Esophagus squamous epithelium (tissue), 5 donors: ENCODE measurements around the gene SGIP1. TPM values are rescaled to one million over a fixed set of nuclear protein-coding genes. Genes with fewer than 3 reads are reported as not detected.

Source experiments
- DNase-seq: peaks from one replicate; lab custom pipeline; 2025; lab: John Stamatoyannopoulos, UW
- H3K27ac ChIP-seq, 4 donors: fragments of 200-600 bp; sonication (generic); one replicate each; pipeline ENCODE4 v1.5.1; 2016 to 2019; ENCODE audit warnings: mild to moderate bottlenecking in 1 of 4
- H3K27me3 ChIP-seq, 4 donors: fragments of 200-600 bp; sonication (generic); 1 replicate in 3 of 4; 2 replicates in 1 of 4; pipeline versions ENCODE4 v1.5.1 to v1.6.0; 2017 to 2021; ENCODE audit warnings: antibody characterized with exemption in 1 of 4
- H3K36me3 ChIP-seq, 3 donors: fragments of 200-600 bp; sonication (generic); one replicate each; pipeline ENCODE4 v1.5.1; 2016 to 2019
- H3K4me1 ChIP-seq, 3 donors: fragments of 200-600 bp; sonication (generic); one replicate each; pipeline ENCODE4 v1.5.1; 2017 to 2019
- H3K4me3 ChIP-seq, 4 donors: fragments of 200-600 bp; sonication (generic); 1 replicate in 3 of 4; 2 replicates in 1 of 4; pipeline ENCODE4 v1.5.1; 2016 to 2019; ENCODE audit warnings: mild to moderate bottlenecking in 2 of 4, moderate library complexity in 1 of 4
- H3K9me3 ChIP-seq, 3 donors: fragments of 200-600 bp; sonication (generic); one replicate each; pipeline ENCODE4 v1.5.1; 2016 to 2019
- CTCF ChIP-seq, 6 experiments: fragments of 450-650 bp in 4 of 6; fragments of 200-600 bp in 2 of 6; sonication (generic) in 2 of 6; IDR thresholded peaks; one replicate each; pipeline ENCODE4 v1.5.1; 2016 to 2019; ENCODE audit warnings: antibody characterized with exemption in 6 of 6, mild to moderate bottlenecking in 4 of 6, moderate library complexity in 4 of 6
- POLR2A ChIP-seq, 4 donors: fragments of 450-650 bp; IDR thresholded peaks; one replicate each; pipeline ENCODE4 v1.6.1; 2017; ENCODE audit warnings: antibody characterized with exemption in 4 of 4, mild to moderate bottlenecking in 4 of 4, moderate library complexity in 3 of 4
- WGBS, 2 donors: methylation state at CpG; one replicate each; pipeline ENCODE4 v1.1.5; 2018; 5-methylcytosine and 5-hydroxymethylcytosine counted together
- intact Hi-C: fragments of 100-400 bp; cut with DNase I; formaldehyde crosslinking; loops from one replicate; pipeline ENCODE4 v1.15.0; 2022
- total RNA-seq, 4 donors: library from RNA; depleted of rRNA; stranded (reverse); fragments of >200 nt; gene quantifications; one replicate each; pipeline ENCODE4 v1.1.0, GENCODE V29; 2016
- donor health status: DM: yes; HTN: yes; CAD: no.

The SGIP1 gene
- total RNA-seq, 4 donors from 2014 or later: 0.35 to 5.2 (median 2.3) TPM; not detected in 1

GRCh38 chr1:66520655-66521054, 13.3 kb upstream of the SGIP1 start:
- DNase-seq: no peak
- Histone ChIP-seq H3K4me3 (no peak overlapping the region), H3K27ac (no peak overlapping the region), H3K36me3 (no peaks in the 10 kb centered on the region), H3K9me3 (no peaks in the 10 kb centered on the region), H3K27me3 (no peaks in the 10 kb centered on the region), H3K4me1 (no peaks in the 10 kb centered on the region)
- intact Hi-C loops: no loop called here
- 79 to 88% methylated on average over 6 of the region's 6 CpGs for WGBS, 2 donors
- TF ChIP-seq CTCF (IDR thresholded peaks at IDR 0.05) (no peak), POLR2A (IDR thresholded peaks at IDR 0.05) (no peak)

- intact Hi-C loops: no loop called here
- no peak overlapping the region for H3K27ac ChIP-seq
These were observed 12.1 kb upstream of the SGIP1 start for GRCh38 chr1:66521721-66522365.

DNA sequence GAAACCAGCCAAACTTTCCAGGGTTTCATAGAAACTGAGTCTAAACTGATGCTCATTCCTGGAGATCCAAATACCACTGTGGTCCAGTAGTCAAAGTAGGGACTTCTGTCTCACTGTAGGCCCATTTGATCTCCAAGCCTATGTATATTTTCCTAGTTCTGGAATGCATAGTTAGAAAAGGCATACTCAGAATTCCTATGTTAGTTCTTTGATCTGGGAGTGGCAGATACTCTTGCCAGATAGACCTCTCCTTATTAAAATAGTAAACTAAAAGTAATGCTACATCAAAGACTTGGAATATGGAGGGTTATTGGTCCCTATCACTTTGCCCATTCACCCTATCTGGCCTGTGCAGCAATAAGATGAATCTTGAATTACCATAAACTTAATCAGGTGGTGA, 10.4 kb upstream of the SGIP1 start:
- no peaks in the 10 kb centered on the region for H3K9me3 ChIP-seq
- DNase-seq: no peak
- TF ChIP-seq CTCF (IDR thresholded peaks at IDR 0.05) (no peak), POLR2A (IDR thresholded peaks at IDR 0.05) (no peak)
- intact Hi-C loops: no loop called here
- no peak overlapping the region for H3K27ac ChIP-seq
- no peaks in the 10 kb centered on the region for H3K4me1 ChIP-seq
- no peaks in the 10 kb centered on the region for H3K27me3 ChIP-seq
- H3K36me3 ChIP-seq: no peaks in the 10 kb centered on the region
- no peak overlapping the region for H3K4me3 ChIP-seq

More at GRCh38 chr1:66521721-66522365, 12.1 kb upstream of the SGIP1 start:
- no peak for DNase-seq
- H3K9me3 ChIP-seq: no peaks in the 10 kb centered on the region
- no peak overlapping the region for H3K4me3 ChIP-seq
- H3K36me3 ChIP-seq: no peaks in the 10 kb centered on the region
- no peaks in the 10 kb centered on the region for H3K4me1 ChIP-seq
- 39 to 59% methylated on average over 3 of the region's 3 CpGs for WGBS, 2 donors
- no peak for TF ChIP-seq CTCF (IDR thresholded peaks at IDR 0.05)
- no peak for TF ChIP-seq POLR2A (IDR thresholded peaks at IDR 0.05)
- H3K27me3 ChIP-seq: no peaks in the 10 kb centered on the region

- intact Hi-C loops: no loop called here
- Histone ChIP-seq H3K27ac (no peak overlapping the region), H3K9me3 (no peaks in the 10 kb centered on the region), H3K27me3 (no peaks in the 10 kb centered on the region), H3K36me3 (no peaks in the 10 kb centered on the region), H3K4me3 (no peak overlapping the region), H3K4me1 (no peaks in the 10 kb centered on the region)
- WGBS, 2 donors: 94 to 100% methylated on average over 1 of the region's 1 CpG
- TF ChIP-seq POLR2A (IDR thresholded peaks at IDR 0.05): no peak
- no peak for TF ChIP-seq CTCF (IDR thresholded peaks at IDR 0.05)
- no peak for DNase-seq
These were observed 8.9 kb upstream of the SGIP1 start for GRCh38 chr1:66525086-66525485.

DNA sequence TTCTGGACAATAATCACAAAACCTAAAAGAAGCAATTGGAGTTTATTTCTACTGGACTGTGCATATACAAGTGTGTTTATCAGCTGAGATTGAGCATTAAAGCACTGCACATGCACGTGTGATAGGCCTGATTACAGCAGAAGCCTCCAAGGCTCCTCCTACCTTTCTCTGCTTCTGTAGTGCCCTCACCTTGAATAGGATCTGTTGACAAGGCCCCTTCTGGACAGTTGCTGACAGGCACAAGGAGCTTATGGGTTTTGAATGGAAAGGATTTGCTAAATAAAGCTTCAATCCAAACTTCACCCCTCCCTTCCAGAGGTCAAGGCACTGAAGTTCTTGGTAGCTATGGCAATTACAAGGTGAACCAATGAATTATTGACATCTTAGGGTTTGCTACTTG, 7.9 kb upstream of the SGIP1 start:
- DNase-seq: no peak
- Histone ChIP-seq H3K4me3 (no peak overlapping the region), H3K36me3 (no peaks in the 10 kb centered on the region), H3K4me1 (no peaks in the 10 kb centered on the region), H3K27me3 (no peaks in the 10 kb centered on the region), H3K9me3 (no peaks in the 10 kb centered on the region), H3K27ac (no peak overlapping the region)
- TF ChIP-seq POLR2A (IDR thresholded peaks at IDR 0.05) (no peak), CTCF (IDR thresholded peaks at IDR 0.05) (no peak)
- 57 to 80% methylated on average over 1 of the region's 1 CpG for WGBS, 2 donors
- intact Hi-C loops: no loop called here
